NCI-H187 treated with DMSO at 0.1 percent for 48 hours (cell line): ENCODE data around the gene CDCA4.
"Not testable (repeated sequence)": the region's sequence is repeated elsewhere in the genome, so short reads cannot be mapped to it uniquely, and the experiment has no call there.

ENCODE experiments used
- DNase-seq: peaks from one replicate; lab custom pipeline; 2025; lab: John Stamatoyannopoulos, UW

The CDCA4 gene

GRCh38 chr14:105020815-105021655, at the start of gene CDCA4:
CDCA4 (minus strand) TSS chr14:105021083; CDS start chr14:105011929, 9,154 bp downstream.
- peak; percentile 84 for DNase-seq

GRCh38 chr14:105069871-105070759, 49.2 kb upstream of the CDCA4 start:
- no peak for DNase-seq

GRCh38 chr14:105069522-105069870, 48.6 kb upstream of the CDCA4 start:
- DNase-seq: no peak

- DNase-seq: no peak
These were observed 47.9 kb upstream of the CDCA4 start for GRCh38 chr14:105068818-105069217.

GRCh38 chr14:105067969-105068301, 47.1 kb upstream of the CDCA4 start:
- no peak for DNase-seq

- no peak for DNase-seq
These were observed 46.5 kb upstream of the CDCA4 start for GRCh38 chr14:105067140-105067968.

- no peak for DNase-seq
These were observed 45.6 kb upstream of the CDCA4 start for GRCh38 chr14:105066240-105067071.

GRCh38 chr14:105065280-105066228, 44.7 kb upstream of the CDCA4 start, which contains the start of gene GPR132:
GPR132 (minus strand) TSS chr14:105065430; CDS start chr14:105055420, 10,010 bp downstream.
- DNase-seq: no peak

GRCh38 chr14:105064721-105065143, 43.8 kb upstream of the CDCA4 start:
- no peak for DNase-seq

GRCh38 chr14:105064001-105064400, 43.1 kb upstream of the CDCA4 start:
- no peak for DNase-seq

- not testable (repeated sequence) for DNase-seq
These were observed 42.6 kb upstream of the CDCA4 start for GRCh38 chr14:105063506-105063905.

- DNase-seq: no peak
These were observed 42.2 kb upstream of the CDCA4 start for GRCh38 chr14:105063056-105063455.

- DNase-seq: no peak
These were observed 41.2 kb upstream of the CDCA4 start for GRCh38 chr14:105062048-105062433.

- DNase-seq: no peak
These were observed 40.7 kb upstream of the CDCA4 start for GRCh38 chr14:105061428-105062047.

- no peak for DNase-seq
These were observed 40.0 kb upstream of the CDCA4 start for GRCh38 chr14:105060751-105061427.

GRCh38 chr14:105059925-105060565, 39.2 kb upstream of the CDCA4 start:
- no peak for DNase-seq

GRCh38 chr14:105059035-105059924, 38.4 kb upstream of the CDCA4 start:
- no peak for DNase-seq
